Activated naive CD8-positive, alpha-beta T cell treated with anti-CD3 and anti-CD28 coated beads for 36 hours (primary cell): ENCODE data around the gene DOK4. TPM values are rescaled to one million over a fixed set of nuclear protein-coding genes. Genes with fewer than 3 reads are reported as not detected.
"Not testable (repeated sequence)": the region's sequence is repeated elsewhere in the genome, so short reads cannot be mapped to it uniquely, and the experiment has no call there.

Experiments
- DNase-seq: peaks from one replicate; pipeline ENCODE4 v3.0.0; 2021
- H3K27ac Mint-ChIP-seq: one replicate; pipeline ENCODE4 v1.8.0; 2022; ENCODE audit warnings: mild to moderate bottlenecking, moderate library complexity, mixed read lengths
- H3K27me3 Mint-ChIP-seq: one replicate; pipeline ENCODE4 v1.8.0; 2022; ENCODE audit warnings: mild to moderate bottlenecking, mixed read lengths
- H3K36me3 Mint-ChIP-seq: one replicate; pipeline ENCODE4 v1.8.0; 2021; ENCODE audit warnings: mild to moderate bottlenecking, mixed read lengths
- H3K4me1 Mint-ChIP-seq: one replicate; pipeline ENCODE4 v1.8.0; 2021; ENCODE audit warnings: mixed read lengths
- H3K4me3 Mint-ChIP-seq: one replicate; pipeline ENCODE4 v1.8.0; 2022; ENCODE audit warnings: mild to moderate bottlenecking, moderate library complexity, mixed read lengths
- H3K9me3 Mint-ChIP-seq: one replicate; pipeline ENCODE4 v1.8.0; 2022; ENCODE audit warnings: mixed read lengths
- total RNA-seq, 2 experiments: library from RNA; stranded (reverse); gene quantifications; one replicate each; pipeline ENCODE4 v1.2.3, GENCODE V29; 2021

Gene DOK4
- total RNA-seq, 2 experiments from 2014 or later: 4.5 to 4.8 TPM

DNA sequence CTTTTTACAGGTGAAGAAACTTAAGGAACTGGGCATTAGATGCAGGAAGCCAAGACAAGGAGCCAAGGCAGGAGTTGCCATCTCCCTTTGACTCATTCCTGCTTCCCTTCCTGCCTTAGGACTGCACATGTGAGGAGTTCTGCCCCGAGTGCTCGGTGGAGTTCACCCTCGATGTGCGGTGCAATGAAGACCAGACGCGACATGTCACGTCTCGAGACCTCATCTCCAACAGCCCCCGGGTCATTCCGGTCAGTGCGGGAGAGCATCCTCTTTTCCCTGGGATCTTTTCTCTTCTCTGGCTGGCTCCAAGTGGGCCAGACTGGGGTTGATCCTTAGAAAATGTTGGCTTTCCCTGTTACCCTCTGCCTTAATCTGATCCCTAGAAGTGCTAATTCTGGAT is 17.2 kb downstream of the DOK4 start:
- peaks cover 12% of the 10 kb centered on the region for H3K36me3 Mint-ChIP-seq
- peaks cover 12% of the 10 kb centered on the region for H3K4me1 Mint-ChIP-seq
- H3K27ac Mint-ChIP-seq: no peak overlapping the region
- no peaks in the 10 kb centered on the region for H3K27me3 Mint-ChIP-seq
- H3K4me3 Mint-ChIP-seq: no peak overlapping the region
- DNase-seq: no peak
- no peaks in the 10 kb centered on the region for H3K9me3 Mint-ChIP-seq

DNA sequence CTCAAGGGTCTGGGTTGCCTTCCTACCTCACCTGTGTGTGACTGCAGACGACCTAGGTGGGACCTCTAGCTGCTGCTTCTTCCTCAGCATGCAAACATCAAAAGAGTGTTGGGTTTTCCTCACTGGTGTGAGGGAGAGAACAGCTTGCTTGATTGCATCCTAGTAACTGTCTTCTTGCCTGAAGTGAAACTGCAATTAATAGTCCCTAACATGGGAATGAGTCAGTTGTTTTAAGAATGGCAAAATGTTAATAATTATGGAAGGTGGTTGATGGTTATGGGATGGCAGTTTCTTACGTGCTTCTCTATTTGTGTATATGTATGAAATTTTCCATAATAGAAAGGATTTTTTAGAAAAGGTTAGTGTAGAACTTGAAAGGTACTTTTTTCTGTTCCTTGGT is 17.9 kb downstream of the DOK4 start:
- Mint-ChIP-seq H3K4me3 (no peak overlapping the region), H3K9me3 (no peaks in the 10 kb centered on the region), H3K27ac (no peak overlapping the region), H3K27me3 (no peaks in the 10 kb centered on the region), H3K4me1 (peaks cover 18% of the 10 kb centered on the region), H3K36me3 (peaks cover 15% of the 10 kb centered on the region)
- no peak for DNase-seq

DNA sequence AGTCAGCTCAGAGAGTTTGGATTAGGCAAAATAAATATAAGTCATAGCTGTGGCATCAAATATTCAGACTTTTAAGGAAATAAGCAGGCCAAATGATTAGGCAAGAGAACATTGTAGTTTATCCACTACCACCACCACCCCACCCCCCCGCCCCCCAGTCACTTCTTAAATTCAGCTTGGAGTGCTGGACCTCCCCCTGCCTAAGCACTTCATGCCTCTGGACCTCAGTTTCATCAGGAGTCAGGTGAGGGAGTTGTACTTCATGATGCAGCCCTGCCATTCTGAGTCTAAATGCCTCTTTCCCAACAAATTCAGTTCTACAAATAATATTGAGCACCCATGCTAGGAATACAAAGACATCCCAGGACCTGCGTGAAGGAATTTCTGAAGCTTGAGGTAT is 21.8 kb downstream of the DOK4 start:
- Mint-ChIP-seq H3K9me3 (no peaks in the 10 kb centered on the region), H3K36me3 (peaks cover 20% of the 10 kb centered on the region), H3K4me1 (peaks cover 21% of the 10 kb centered on the region), H3K27me3 (no peaks in the 10 kb centered on the region), H3K27ac (peak overlapping the region; percentile 22), H3K4me3 (no peak overlapping the region)
- DNase-seq: no peak

DNA sequence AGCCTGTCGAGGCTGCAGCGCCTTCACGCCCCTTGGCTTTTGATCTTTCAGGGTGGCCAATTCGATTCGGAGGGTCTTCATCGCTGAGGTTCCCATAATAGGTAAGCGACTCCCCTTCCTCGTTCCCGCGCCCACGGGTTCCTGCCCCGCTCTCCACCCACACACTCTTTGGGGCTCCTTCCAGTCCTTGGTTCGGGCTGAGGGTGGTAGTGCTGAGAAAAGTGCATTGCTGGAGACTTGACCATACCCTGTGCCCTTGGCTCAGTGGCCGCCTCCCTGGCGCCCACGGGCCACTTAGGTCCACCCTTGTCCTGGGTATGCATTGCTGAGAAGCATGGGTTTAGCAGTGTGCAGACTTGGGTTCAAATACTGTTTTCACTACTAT is 23.3 kb downstream of the DOK4 start:
- H3K27ac Mint-ChIP-seq: peak overlapping the region; percentile 99
- H3K9me3 Mint-ChIP-seq: no peaks in the 10 kb centered on the region
- peak overlapping the region; percentile 100 for H3K4me3 Mint-ChIP-seq
- no peaks in the 10 kb centered on the region for H3K27me3 Mint-ChIP-seq
- H3K36me3 Mint-ChIP-seq: peaks cover 20% of the 10 kb centered on the region
- no peak for DNase-seq
- H3K4me1 Mint-ChIP-seq: peaks cover 21% of the 10 kb centered on the region

DNA sequence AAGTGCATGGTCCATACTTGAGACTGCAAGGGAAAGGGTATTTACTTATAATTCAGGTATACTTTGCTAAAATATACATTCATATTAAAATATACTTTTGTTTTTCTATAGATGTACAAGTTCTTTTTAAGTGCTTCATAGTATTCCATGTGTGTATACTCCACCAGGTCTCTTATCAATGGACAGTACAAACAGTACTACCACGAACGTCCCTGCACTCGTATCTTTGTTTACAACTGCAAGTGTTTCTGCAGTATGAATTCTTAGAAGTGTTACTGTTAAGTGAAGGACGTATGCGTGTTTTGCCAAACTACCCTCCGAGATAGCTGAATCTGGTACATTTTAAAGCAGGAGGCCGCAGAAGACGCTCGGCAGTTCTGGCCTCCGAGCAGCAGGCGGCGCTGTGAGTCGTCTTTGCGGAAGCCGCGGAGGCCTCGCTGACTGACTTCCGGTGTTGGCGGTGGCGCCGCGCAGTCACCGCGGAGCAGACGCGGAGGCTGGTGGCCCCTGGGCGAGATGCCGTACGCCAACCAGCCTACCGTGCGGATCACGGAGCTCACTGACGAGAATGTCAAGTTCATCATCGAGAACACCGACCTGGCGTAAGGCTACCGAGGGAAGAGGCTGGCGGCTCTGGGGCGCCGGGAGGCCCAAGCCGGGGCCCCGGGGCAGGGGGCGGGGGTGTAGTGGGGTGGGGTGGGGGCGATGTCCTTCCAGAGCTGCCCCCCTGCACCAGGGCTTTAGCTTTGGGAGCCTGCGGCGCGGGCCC is 23.9 kb downstream of the DOK4 start, which contains the start of gene POLR2C:
POLR2C (plus strand) TSS at position 471 of the 769 bp plus-strand sequence; CDS start at position 517, 46 bp downstream.
- peaks cover 17% of the 10 kb centered on the region for H3K36me3 Mint-ChIP-seq

DNA sequence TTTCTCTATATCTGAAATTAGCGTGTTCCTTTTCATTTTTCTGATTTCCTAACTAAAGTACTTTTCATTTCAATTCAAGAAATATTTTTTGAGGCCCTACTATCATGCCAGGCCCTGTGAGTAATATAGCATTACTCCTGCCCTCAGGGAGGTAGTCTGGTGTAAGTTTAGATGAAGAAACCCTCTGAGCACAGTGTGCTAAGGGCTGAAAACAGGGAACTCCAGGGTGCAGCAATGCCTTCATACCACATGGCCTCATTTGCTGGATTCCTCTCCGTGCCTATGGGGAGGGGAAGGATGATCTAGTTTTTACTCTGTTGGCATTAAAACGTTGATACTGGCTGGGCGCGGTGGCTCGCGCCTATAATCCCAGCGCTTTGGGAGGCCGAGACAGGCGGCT is 34.3 kb downstream of the DOK4 start:
- H3K4me3 Mint-ChIP-seq: no peak overlapping the region
- H3K36me3 Mint-ChIP-seq: peaks cover 18% of the 10 kb centered on the region
- peaks cover 12% of the 10 kb centered on the region for H3K4me1 Mint-ChIP-seq
- H3K27me3 Mint-ChIP-seq: no peaks in the 10 kb centered on the region
- no peak for DNase-seq
- H3K9me3 Mint-ChIP-seq: no peaks in the 10 kb centered on the region
- no peak overlapping the region for H3K27ac Mint-ChIP-seq

More for the DNA sequence above, 23.9 kb downstream of the DOK4 start, which contains the start of gene POLR2C:
- Mint-ChIP-seq H3K9me3 (no peaks in the 10 kb centered on the region), H3K27ac (peak within 1 kb of the TSS; percentile 99), H3K4me3 (peak within 1 kb of the TSS; percentile 100), H3K4me1 (peaks cover 21% of the 10 kb centered on the region), H3K27me3 (no peaks in the 10 kb centered on the region)
- DNase-seq: peak; percentile 93

DNA sequence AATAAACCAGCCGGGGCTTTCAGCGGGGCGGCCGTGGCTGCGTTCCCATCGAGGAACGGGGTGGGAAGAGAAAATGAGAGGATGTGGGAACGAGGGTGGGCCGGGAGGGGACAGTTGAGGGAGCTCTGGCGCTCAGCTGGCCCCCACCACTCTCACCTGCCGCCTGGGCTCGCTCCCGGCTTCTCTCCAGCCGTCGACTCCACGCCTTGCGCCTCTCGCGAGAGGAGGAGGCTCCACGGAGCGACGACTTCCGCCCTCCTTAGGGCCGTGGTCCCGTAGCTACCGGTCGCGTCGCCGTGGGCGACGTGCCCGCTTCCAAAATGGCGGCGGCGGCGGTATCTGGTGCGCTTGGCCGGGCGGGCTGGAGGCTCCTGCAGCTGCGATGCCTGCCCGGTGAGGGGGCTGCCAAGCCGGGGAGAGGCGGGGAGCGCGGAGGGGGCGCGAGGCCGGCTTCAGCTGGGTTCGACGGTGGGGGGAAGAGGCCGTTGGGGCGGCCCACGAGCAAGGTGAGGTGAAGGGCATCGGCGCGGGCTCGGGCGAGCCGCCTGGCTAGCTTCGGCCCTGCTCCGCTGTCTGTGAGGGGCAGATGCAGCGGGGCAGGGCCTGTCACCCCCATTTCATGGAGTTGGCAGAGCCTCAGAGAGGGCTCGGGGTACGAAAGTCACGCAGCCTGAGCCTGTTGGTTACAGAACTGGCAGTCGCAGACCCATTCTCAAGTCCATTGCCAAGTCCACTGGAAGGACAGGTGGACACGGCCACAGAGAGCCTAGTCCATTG is 38.9 kb downstream of the DOK4 start, which contains the start of the genes CIAPIN1 and COQ9:
CIAPIN1 (minus strand) TSS at position 200 of the 777 bp plus-strand sequence. CDS start 6,457 bp downstream, outside the sequence.
COQ9 (plus strand) TSS at position 294 of the 777 bp plus-strand sequence; CDS start at position 321, 27 bp downstream.
- H3K27me3 Mint-ChIP-seq: no peaks in the 10 kb centered on the region
- peaks cover 20% of the 10 kb centered on the region for H3K36me3 Mint-ChIP-seq
- H3K27ac Mint-ChIP-seq: peak within 1 kb of the TSS; percentile 91
- DNase-seq: peak; percentile 93
- no peaks in the 10 kb centered on the region for H3K9me3 Mint-ChIP-seq
- peaks cover 32% of the 10 kb centered on the region for H3K4me1 Mint-ChIP-seq
- peak within 1 kb of the TSS; percentile 93 for H3K4me3 Mint-ChIP-seq

DNA sequence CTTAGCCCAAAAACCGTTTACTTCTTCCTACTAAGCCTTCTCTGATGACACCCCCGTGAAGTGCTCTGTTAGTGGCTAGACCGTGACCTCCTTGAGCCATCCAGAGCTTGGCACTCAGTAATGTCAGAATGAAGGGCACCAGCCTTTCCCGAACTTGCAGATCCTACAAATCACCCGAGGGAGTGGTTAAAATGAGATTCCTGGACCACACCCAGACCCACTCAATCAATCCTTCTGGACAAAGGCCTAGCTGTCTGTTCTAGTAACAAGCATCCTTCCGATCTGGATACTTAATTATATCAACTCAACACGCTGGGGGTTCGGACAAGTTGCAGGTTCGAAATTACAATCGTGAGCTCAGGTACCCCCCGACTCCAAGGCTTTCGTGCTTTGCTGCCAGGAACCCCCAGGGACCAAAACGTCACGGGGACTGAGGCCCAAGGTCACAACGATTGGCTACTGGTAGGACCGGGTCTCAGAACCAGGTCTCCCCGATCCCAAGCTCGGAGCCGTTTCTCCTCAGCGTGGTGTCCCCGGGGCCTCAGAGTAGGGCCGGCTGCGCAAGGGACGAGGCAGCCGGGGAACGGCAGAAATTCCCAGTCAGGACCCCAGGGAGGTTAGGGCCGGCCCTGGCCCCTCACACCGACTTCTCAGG is 39.6 kb downstream of the DOK4 start:
- Mint-ChIP-seq H3K4me3 (peak overlapping the region; percentile 93), H3K27me3 (no peaks in the 10 kb centered on the region), H3K36me3 (peaks cover 23% of the 10 kb centered on the region), H3K4me1 (peaks cover 33% of the 10 kb centered on the region), H3K27ac (peak overlapping the region; percentile 91), H3K9me3 (no peaks in the 10 kb centered on the region)
- peak; percentile 24 for DNase-seq

DNA sequence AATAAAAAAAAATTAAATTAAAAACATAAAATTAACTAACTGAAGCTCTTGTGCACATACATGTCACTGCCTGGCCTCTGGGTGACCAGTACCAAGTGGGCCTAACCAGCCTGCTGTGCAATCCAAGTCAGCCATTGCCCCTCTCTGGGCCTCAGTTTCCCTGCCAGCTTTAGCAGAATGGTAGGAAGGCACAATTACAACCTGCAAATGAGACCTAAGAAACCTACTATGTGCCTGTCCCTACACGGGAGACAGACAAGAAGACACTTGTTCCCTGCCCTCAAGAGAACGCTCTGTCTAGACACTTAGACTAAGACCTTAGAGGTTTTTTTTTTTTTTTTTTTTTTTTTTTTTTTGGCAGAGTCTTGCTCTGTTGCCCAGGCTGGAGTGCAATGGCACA is 40.8 kb downstream of the DOK4 start:
- H3K27ac Mint-ChIP-seq: no peak overlapping the region
- no peak for DNase-seq
- peaks cover 2% of the 10 kb centered on the region for H3K9me3 Mint-ChIP-seq

DNA sequence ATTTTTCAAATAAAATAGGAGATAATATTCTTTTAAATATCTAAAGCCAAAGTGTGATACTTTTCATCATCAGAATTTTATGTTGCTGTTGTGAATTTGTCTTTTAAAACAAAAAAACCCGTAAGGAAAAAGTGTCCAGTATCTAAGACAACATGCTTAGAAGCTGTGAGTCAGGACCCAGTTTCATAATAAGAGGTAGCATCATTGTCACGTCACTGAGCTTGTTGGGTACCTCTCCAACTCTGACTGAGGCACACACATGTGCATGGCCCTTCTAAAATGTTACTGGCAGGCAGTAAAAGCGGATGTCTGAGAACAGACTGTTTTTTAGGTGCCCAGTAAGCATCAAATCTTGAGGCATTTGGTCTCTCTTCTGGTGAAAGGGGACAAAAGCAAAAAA is 41.6 kb downstream of the DOK4 start:
- peaks cover 7% of the 10 kb centered on the region for H3K9me3 Mint-ChIP-seq
- H3K36me3 Mint-ChIP-seq: peaks cover 36% of the 10 kb centered on the region
- no peak overlapping the region for H3K27ac Mint-ChIP-seq
- no peak overlapping the region for H3K4me3 Mint-ChIP-seq
- DNase-seq: no peak
- H3K27me3 Mint-ChIP-seq: no peaks in the 10 kb centered on the region
- peaks cover 34% of the 10 kb centered on the region for H3K4me1 Mint-ChIP-seq

More for the DNA sequence above, 40.8 kb downstream of the DOK4 start:
- Mint-ChIP-seq H3K36me3 (peaks cover 28% of the 10 kb centered on the region), H3K4me1 (peaks cover 34% of the 10 kb centered on the region), H3K4me3 (no peak overlapping the region), H3K27me3 (no peaks in the 10 kb centered on the region)

DNA sequence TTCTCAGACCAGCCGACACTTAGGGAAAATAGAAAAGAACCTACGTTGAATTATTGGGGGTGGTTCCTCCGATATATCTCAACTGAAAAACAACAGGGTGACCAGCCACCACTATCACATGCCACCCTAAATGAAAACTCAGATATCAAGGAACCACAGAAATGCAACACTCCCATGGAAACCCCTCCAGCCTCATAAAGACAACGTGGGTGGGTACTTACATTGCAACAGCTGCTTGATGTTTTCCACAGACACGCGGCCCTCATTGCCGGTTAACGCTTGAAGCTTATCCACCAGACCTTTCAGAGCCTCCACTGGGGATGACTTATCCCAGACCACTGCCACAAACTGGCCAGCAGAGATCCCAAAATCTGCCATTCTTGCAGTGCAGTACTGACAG is 45.7 kb downstream of the DOK4 start:
- not testable (repeated sequence) for H3K9me3 Mint-ChIP-seq, H3K27me3 Mint-ChIP-seq, DNase-seq, H3K27ac Mint-ChIP-seq, H3K4me3 Mint-ChIP-seq
- peaks cover 49% of the 10 kb centered on the region for H3K36me3 Mint-ChIP-seq
- peaks cover 17% of the 10 kb centered on the region for H3K4me1 Mint-ChIP-seq

DNA sequence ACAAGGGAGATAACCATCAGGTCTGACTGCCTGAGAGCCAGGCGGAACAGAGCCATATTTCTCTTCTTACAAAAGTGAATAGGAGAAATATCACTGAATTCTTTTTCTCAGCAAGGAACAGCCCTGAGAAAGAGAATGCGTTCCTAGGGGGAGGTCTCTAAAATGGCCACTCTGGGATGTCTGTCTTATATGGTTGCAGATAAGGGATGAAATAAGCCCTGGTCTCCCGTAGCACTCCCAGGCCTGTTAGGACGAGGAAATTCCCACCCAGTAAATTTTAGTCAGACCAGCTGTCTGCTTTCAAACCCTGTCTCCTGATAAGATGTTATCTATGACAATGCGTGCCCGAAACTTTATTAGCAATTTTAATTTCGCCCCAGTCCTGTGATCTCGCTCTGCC is 46.3 kb downstream of the DOK4 start:
- not testable (repeated sequence) for H3K9me3 Mint-ChIP-seq, H3K4me3 Mint-ChIP-seq, H3K27me3 Mint-ChIP-seq, DNase-seq, H3K27ac Mint-ChIP-seq
- peaks cover 15% of the 10 kb centered on the region for H3K4me1 Mint-ChIP-seq
- peaks cover 53% of the 10 kb centered on the region for H3K36me3 Mint-ChIP-seq

DNA sequence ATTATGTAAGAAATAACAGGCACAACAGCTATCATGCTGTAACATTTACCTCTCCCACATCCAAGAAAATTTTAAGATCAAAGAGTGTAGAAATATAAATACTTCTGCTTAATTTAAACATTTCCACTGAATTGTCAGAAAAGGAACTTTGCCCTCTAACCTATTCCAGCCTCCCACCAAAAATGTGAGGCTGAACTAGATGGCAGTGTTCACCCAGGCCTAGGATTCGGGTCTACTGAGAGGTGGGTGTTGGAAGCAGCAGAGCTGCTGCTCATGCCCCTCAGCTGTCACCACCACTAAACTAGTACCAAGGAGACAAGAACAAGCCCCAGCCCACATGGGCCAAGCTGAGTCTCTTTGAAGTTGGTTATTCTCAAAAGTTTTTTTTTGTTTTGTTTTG is 50.5 kb downstream of the DOK4 start:
- Mint-ChIP-seq H3K27ac (no peak overlapping the region), H3K4me3 (no peak overlapping the region), H3K9me3 (peaks cover 7% of the 10 kb centered on the region), H3K27me3 (no peaks in the 10 kb centered on the region), H3K36me3 (peaks cover 57% of the 10 kb centered on the region), H3K4me1 (peaks cover 27% of the 10 kb centered on the region)
- no peak for DNase-seq

DNA sequence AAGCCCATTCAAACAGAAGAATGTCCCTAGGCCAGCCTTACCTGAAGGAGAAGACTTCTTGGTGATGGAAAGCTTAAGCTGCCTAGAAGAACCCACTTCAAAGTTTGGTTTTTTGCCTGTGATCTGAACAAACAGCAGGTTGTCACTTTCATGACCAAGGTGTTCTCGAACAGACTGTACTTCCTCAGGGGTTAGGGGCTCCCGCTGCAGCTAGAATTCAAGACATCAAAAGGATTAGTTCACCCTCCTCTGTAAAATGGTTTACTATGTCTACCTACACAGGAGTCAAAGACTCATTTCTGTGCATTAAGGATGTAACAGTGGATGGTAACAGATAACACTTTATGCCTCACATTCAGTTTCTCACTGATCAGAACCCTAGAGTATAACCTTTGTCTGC is 52.3 kb downstream of the DOK4 start:
- Mint-ChIP-seq H3K9me3 (no peaks in the 10 kb centered on the region), H3K27ac (peak overlapping the region; percentile 54), H3K4me3 (no peak overlapping the region), H3K36me3 (peaks cover 49% of the 10 kb centered on the region), H3K27me3 (no peaks in the 10 kb centered on the region), H3K4me1 (peaks cover 27% of the 10 kb centered on the region)
- DNase-seq: no peak

DNA sequence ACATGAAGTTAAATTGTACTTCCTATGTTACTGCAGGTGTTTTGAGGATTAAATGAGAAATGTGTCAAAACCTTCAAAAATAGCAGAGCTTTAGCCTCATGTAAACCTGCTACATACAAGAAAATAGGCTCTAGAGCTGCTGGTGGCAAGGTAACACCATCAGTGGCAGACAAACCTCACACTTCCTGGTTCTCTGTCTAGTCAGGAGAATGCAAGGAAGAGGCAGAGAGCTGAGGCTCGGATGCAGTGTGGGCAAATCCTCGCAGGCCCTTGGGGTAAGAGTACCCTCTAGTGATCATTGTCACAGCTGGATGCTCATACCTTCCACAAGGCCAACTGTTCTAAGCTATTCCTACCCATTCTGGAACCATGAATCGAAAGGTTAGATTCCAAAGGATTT is 53.3 kb downstream of the DOK4 start:
- Mint-ChIP-seq H3K27ac (peak overlapping the region; percentile 75), H3K27me3 (no peaks in the 10 kb centered on the region), H3K9me3 (no peaks in the 10 kb centered on the region), H3K4me1 (peaks cover 27% of the 10 kb centered on the region), H3K4me3 (no peak overlapping the region), H3K36me3 (peaks cover 51% of the 10 kb centered on the region)
- DNase-seq: no peak
